HG03159 (cell line): ENCODE measurements around the gene IL18.
"Not testable (repeated sequence)": the region's sequence is repeated elsewhere in the genome, so short reads cannot be mapped to it uniquely, and the experiment has no call there.

Experiments used
- ATAC-seq: cut with Tn5 transposase; IDR thresholded peaks from one replicate; pipeline ENCODE4 v1.9.1; 2021; ENCODE audit warnings: mild to moderate bottlenecking, moderate library complexity; ENCODE audit not compliant: unreplicated experiment

IL18 gene

GRCh38 chr11:112123129-112123528 is 40.8 kb downstream of the IL18 start:
- ATAC-seq, result no peak

GRCh38 chr11:112121981-112122615 is 41.8 kb downstream of the IL18 start:
- no peak for ATAC-seq

- ATAC-seq, result no peak
Measured at GRCh38 chr11:112118176-112118575, 45.7 kb downstream of the IL18 start.

- no peak for ATAC-seq
Measured at GRCh38 chr11:112115386-112115785, 48.5 kb downstream of the IL18 start.

GRCh38 chr11:112114460-112114859 is 49.4 kb downstream of the IL18 start:
- ATAC-seq, result no peak

GRCh38 chr11:112113539-112114457 is 50.1 kb downstream of the IL18 start:
- no peak for ATAC-seq

GRCh38 chr11:112106070-112106469 is 57.8 kb downstream of the IL18 start:
- no peak for ATAC-seq

- ATAC-seq, result no peak
Measured at GRCh38 chr11:112103446-112103845, 60.4 kb downstream of the IL18 start.

GRCh38 chr11:112100462-112100861 is 63.4 kb downstream of the IL18 start:
- no peak for ATAC-seq

GRCh38 chr11:112097734-112098528 is 66.0 kb downstream of the IL18 start:
- no peak for ATAC-seq

GRCh38 chr11:112096194-112096593 is 67.7 kb downstream of the IL18 start:
- ATAC-seq, result no peak

GRCh38 chr11:112095302-112095701 is 68.6 kb downstream of the IL18 start:
- ATAC-seq, result not testable (repeated sequence)
